HG03342 (cell line): ENCODE measurements around the gene TENM4.

Experiments
- ATAC-seq: cut with Tn5 transposase; IDR thresholded peaks from one replicate; pipeline ENCODE4 v1.9.1; 2021; ENCODE audit warnings: mild to moderate bottlenecking, moderate library complexity; ENCODE audit not compliant: unreplicated experiment

The TENM4 gene

GRCh38 chr11:78698612-78699011 is 742.2 kb downstream of the TENM4 start:
- ATAC-seq, result no peak

- no peak for ATAC-seq
Measured at GRCh38 chr11:78696177-78696576, 744.7 kb downstream of the TENM4 start.

- ATAC-seq, result no peak
Measured at GRCh38 chr11:78694152-78694551, 746.7 kb downstream of the TENM4 start.

- ATAC-seq, result no peak
Measured at GRCh38 chr11:78691215-78691614, 749.6 kb downstream of the TENM4 start.

GRCh38 chr11:78690352-78690987 is 750.4 kb downstream of the TENM4 start:
- no peak for ATAC-seq

GRCh38 chr11:78689585-78690153 is 751.2 kb downstream of the TENM4 start:
- ATAC-seq, result no peak

GRCh38 chr11:78689101-78689500 is 751.7 kb downstream of the TENM4 start:
- no peak for ATAC-seq

- no peak for ATAC-seq
Measured at GRCh38 chr11:78688460-78688859, 752.4 kb downstream of the TENM4 start.

GRCh38 chr11:78685156-78685555 is 755.7 kb downstream of the TENM4 start:
- ATAC-seq, result no peak

- no peak for ATAC-seq
Measured at GRCh38 chr11:78684377-78684776, 756.5 kb downstream of the TENM4 start.

- no peak for ATAC-seq
Measured at GRCh38 chr11:78683774-78684173, 757.1 kb downstream of the TENM4 start.

- ATAC-seq, result no peak
Measured at GRCh38 chr11:78676026-78676557, 764.7 kb downstream of the TENM4 start.

GRCh38 chr11:78672850-78673620 is 767.8 kb downstream of the TENM4 start:
- no peak for ATAC-seq

GRCh38 chr11:78669249-78669648 is 771.6 kb downstream of the TENM4 start:
- no peak for ATAC-seq

- ATAC-seq, result no peak
Measured at GRCh38 chr11:78667461-78667860, 773.4 kb downstream of the TENM4 start.

GRCh38 chr11:78666675-78667160 is 774.1 kb downstream of the TENM4 start:
- ATAC-seq, result no peak

GRCh38 chr11:78664636-78665035 is 776.2 kb downstream of the TENM4 start:
- ATAC-seq, result no peak

GRCh38 chr11:78662811-78663210 is 778.0 kb downstream of the TENM4 start:
- no peak for ATAC-seq

- no peak for ATAC-seq
Measured at GRCh38 chr11:78660471-78660870, 780.4 kb downstream of the TENM4 start.

- no peak for ATAC-seq
Measured at GRCh38 chr11:78659326-78660270, 781.2 kb downstream of the TENM4 start.
